Smooth muscle cell (in vitro differentiated cells): ENCODE results near the gene PRAC2. TPM values are rescaled to one million over a fixed set of nuclear protein-coding genes. Genes with fewer than 3 reads are reported as not detected.

ENCODE experiments used
- DNase-seq: peaks from one replicate; lab custom pipeline; 2025; ENCODE audit not compliant: unreplicated experiment; lab: John Stamatoyannopoulos, UW
- H2AFZ ChIP-seq: fragments of 200-600 bp; sonication (generic); 2 replicates; pipeline ENCODE4 v1.6.0; 2016; ENCODE audit warnings: antibody characterized with exemption, low read depth, mild to moderate bottlenecking
- H3F3A ChIP-seq: fragments of 200-600 bp; sonication (generic); 2 replicates; pipeline ENCODE4 v1.6.0; 2017; ENCODE audit warnings: antibody characterized with exemption, low read depth
- H3K27ac ChIP-seq: fragments of 200-600 bp; sonication (generic); 2 replicates; pipeline ENCODE4 v1.5.1; 2016; ENCODE audit warnings: low read depth, mild to moderate bottlenecking
- H3K27me3 ChIP-seq: fragments of 200-600 bp; sonication (generic); 2 replicates; pipeline ENCODE4 v1.6.1; 2016; ENCODE audit warnings: low read depth, mild to moderate bottlenecking
- H3K36me3 ChIP-seq: fragments of 200-600 bp; sonication (generic); 2 replicates; pipeline ENCODE4 v1.5.1; 2016; ENCODE audit warnings: low read depth
- H3K4me1 ChIP-seq: fragments of 200-600 bp; sonication (generic); 2 replicates; pipeline ENCODE4 v1.5.1; 2016; ENCODE audit warnings: low read depth
- H3K4me2 ChIP-seq: fragments of 200-600 bp; sonication (generic); 2 replicates; pipeline ENCODE4 v1.6.0; 2016; ENCODE audit warnings: mild to moderate bottlenecking
- H3K4me3 ChIP-seq: fragments of 200-600 bp; sonication (generic); 2 replicates; pipeline ENCODE4 v1.5.1; 2016; ENCODE audit warnings: mild to moderate bottlenecking
- H3K79me2 ChIP-seq: fragments of 200-600 bp; sonication (generic); 2 replicates; pipeline ENCODE4 v1.6.0; 2016; ENCODE audit warnings: low read depth, mild to moderate bottlenecking
- H3K9ac ChIP-seq: fragments of 200-600 bp; sonication (generic); 2 replicates; pipeline ENCODE4 v1.6.0; 2016; ENCODE audit warnings: low read depth
- H3K9me3 ChIP-seq: fragments of 200-600 bp; sonication (generic); replicated peaks from 2 replicates; pipeline ENCODE4 v1.5.1; 2016; ENCODE audit warnings: low read depth
- H4K20me1 ChIP-seq: fragments of 200-600 bp; sonication (generic); 2 replicates; pipeline ENCODE4 v1.6.0; 2016; ENCODE audit warnings: low read depth
- WGBS: methylation state at CpG from one replicate; pipeline ENCODE4 v1.1.7; 2016; ENCODE audit warnings: low lambda C conversion rate; 5-methylcytosine and 5-hydroxymethylcytosine counted together
- polyA plus RNA-seq: library from polyadenylated mRNA; unstranded; fragments of >200 nt; fragmentation: Nextera tagmentation; extraction: Ambion mirVana; gene quantifications from 2 replicates; pipeline ENCODE4 v1.2.1, GENCODE V29; 2016
- total RNA-seq: library from RNA; depleted of rRNA; stranded (reverse); fragments of >200 nt; gene quantifications from 2 replicates; pipeline ENCODE4 v1.2.3, GENCODE V29; 2014
- TF ChIP-seq, protein P1 (sequence below): fragments of 200-600 bp; sonication (generic); IDR thresholded peaks from 2 replicates; pipeline ENCODE4 v1.5.1; 2017; ENCODE audit warnings: borderline replicate concordance, mild to moderate bottlenecking, antibody characterized with exemption; ENCODE audit not compliant: insufficient read depth, poor library complexity, severe bottlenecking

PRAC2 gene
- total and polyA plus RNA-seq, 2 experiments from 2014 or later: 3.5 to 7.8 TPM

DNA sequence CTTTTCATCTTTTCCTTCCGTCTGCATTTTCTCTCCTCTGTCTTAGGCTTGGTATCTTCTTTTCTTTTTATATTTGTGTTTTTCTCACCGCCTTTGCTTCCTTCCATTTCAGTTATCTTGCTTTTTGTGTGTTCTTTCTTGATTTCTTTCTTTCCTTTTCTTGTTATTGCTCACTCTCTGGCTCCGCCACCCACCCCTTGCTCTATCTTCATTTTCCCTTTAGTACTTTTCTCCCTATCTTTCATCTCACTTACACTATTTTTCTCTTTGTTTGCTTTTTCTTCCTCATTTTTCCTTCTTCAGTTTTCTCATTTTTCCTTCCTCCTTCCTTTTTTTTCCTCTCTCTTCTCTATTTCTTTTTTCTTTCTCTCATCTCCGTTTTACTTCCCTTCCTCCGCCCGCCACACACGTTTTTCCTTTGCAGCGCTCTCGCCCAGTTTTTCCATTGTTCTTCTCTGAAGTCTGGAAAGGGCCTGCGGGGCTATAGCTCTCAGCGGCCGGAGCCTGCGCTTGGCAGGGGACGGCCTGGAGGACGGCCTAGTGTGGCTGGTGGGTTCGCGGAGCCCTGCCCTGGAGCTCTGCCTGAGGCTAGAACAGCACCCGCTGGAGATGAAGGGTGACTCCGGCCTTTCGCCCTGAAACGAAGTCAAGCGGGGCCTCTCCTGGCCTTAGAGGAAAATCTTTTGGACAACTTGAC, 10.8 kb downstream of the PRAC2 start:
- H3K27ac ChIP-seq: no peak overlapping the region
- no peaks in the 10 kb centered on the region for H4K20me1 ChIP-seq
- H3K79me2 ChIP-seq: no peaks in the 10 kb centered on the region
- peak overlapping the region; percentile 83 for H3K4me2 ChIP-seq
- H3K4me1 ChIP-seq: no peaks in the 10 kb centered on the region
- H3K9me3 ChIP-seq: no peaks in the 10 kb centered on the region
- TF ChIP-seq, protein P1, sequence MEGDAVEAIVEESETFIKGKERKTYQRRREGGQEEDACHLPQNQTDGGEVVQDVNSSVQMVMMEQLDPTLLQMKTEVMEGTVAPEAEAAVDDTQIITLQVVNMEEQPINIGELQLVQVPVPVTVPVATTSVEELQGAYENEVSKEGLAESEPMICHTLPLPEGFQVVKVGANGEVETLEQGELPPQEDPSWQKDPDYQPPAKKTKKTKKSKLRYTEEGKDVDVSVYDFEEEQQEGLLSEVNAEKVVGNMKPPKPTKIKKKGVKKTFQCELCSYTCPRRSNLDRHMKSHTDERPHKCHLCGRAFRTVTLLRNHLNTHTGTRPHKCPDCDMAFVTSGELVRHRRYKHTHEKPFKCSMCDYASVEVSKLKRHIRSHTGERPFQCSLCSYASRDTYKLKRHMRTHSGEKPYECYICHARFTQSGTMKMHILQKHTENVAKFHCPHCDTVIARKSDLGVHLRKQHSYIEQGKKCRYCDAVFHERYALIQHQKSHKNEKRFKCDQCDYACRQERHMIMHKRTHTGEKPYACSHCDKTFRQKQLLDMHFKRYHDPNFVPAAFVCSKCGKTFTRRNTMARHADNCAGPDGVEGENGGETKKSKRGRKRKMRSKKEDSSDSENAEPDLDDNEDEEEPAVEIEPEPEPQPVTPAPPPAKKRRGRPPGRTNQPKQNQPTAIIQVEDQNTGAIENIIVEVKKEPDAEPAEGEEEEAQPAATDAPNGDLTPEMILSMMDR: no peak
- no peak overlapping the region for H3K9ac ChIP-seq
- DNase-seq: no peak
- no peaks in the 10 kb centered on the region for H3F3A ChIP-seq
- H2AFZ ChIP-seq: peak overlapping the region; percentile 85
- H3K4me3 ChIP-seq: peak overlapping the region; percentile 42
- peaks cover 73% of the 10 kb centered on the region for H3K27me3 ChIP-seq
- H3K36me3 ChIP-seq: no peaks in the 10 kb centered on the region
- 16% methylated on average over 22 of the region's 22 CpGs for WGBS

DNA sequence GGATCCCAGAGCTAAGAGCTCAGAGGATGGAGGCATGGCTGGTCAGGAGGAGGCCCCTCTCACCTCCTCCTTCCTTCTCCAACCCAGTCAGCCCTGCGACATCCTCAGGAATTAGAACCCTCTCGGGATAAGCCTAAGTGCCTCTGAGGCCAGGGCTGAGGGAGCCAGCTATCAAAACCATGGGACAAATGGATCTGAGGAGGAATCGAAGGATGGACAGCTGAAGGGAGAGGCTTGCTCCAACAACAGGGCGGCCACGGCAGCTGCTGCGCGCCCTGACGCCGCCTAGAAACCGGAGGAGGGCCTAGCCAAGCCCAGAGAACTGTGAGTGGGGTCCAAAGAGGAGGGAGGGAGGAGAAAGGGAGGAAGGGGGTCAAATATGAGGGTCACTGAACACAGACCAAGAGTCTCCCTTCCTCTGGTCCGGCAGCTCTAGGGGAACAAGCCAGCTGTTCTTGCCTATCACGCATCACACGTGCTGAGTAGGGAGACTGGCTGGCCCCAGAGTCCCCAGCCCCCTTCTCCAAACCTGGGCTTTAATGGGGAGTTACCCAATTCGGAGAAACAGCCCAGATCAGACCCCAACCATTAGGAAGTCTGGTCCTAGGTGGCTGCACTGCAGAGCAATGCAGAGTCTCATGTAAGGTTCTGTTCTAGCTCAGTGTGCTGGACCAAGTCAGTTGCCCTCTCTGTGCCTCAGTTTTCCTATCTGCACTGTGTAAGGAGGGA, 11.5 kb downstream of the PRAC2 start:
- peaks cover 80% of the 10 kb centered on the region for H3K27me3 ChIP-seq
- no peaks in the 10 kb centered on the region for H3K79me2 ChIP-seq
- 34% methylated on average over 14 of the region's 14 CpGs for WGBS
- H3F3A ChIP-seq: no peaks in the 10 kb centered on the region
- no peaks in the 10 kb centered on the region for H3K36me3 ChIP-seq
- peak overlapping the region; percentile 85 for H2AFZ ChIP-seq
- peak overlapping the region; percentile 83 for H3K4me2 ChIP-seq
- H3K4me3 ChIP-seq: peak overlapping the region; percentile 42
- H3K9ac ChIP-seq: no peak overlapping the region
- H4K20me1 ChIP-seq: no peaks in the 10 kb centered on the region
- H3K27ac ChIP-seq: no peak overlapping the region
- no peaks in the 10 kb centered on the region for H3K4me1 ChIP-seq
- no peak for DNase-seq
- TF ChIP-seq, protein P1: no peak
- H3K9me3 ChIP-seq: no peaks in the 10 kb centered on the region

DNA sequence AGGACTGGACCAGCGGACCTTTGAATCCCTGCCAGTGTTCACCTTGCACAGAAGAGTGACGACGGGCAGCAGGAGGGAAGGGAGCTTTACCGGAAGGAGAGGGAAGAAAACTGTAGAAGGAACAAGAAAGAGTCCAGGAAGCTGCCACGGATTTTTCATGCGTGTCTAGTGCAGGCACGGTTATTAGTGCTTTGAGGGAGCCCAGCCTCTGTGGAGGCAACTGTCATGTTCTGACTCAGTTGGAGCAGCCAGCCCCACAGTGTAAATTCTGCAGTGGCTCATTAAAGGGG, 12.0 kb downstream of the PRAC2 start:
- Histone ChIP-seq H3K9me3 (no peaks in the 10 kb centered on the region), H3K27ac (peak overlapping the region; percentile 14), H3K36me3 (no peaks in the 10 kb centered on the region)

More for the DNA sequence above, 12.0 kb downstream of the PRAC2 start:
- H3K9ac ChIP-seq: no peak overlapping the region
- peak overlapping the region; percentile 83 for H3K4me2 ChIP-seq
- no peaks in the 10 kb centered on the region for H3K4me1 ChIP-seq
- TF ChIP-seq, protein P1: no peak
- no peak overlapping the region for H2AFZ ChIP-seq
- H3K79me2 ChIP-seq: no peaks in the 10 kb centered on the region
- WGBS: 25% methylated on average over 7 of the region's 7 CpGs
- no peak for DNase-seq
- peaks cover 85% of the 10 kb centered on the region for H3K27me3 ChIP-seq
- no peak overlapping the region for H3K4me3 ChIP-seq
- H4K20me1 ChIP-seq: no peaks in the 10 kb centered on the region
- no peaks in the 10 kb centered on the region for H3F3A ChIP-seq
